OCI-M1 (cell line): ENCODE measurements around the gene TCF7.

ENCODE experiments used
- DNase-seq: peaks from one replicate; lab custom pipeline; 2025; lab: John Stamatoyannopoulos, UW

TCF7 gene

GRCh38 chr5:134177369-134178095 lies 63.1 kb downstream of the TCF7 start:
- DNase-seq, result peak; percentile 72

DNA sequence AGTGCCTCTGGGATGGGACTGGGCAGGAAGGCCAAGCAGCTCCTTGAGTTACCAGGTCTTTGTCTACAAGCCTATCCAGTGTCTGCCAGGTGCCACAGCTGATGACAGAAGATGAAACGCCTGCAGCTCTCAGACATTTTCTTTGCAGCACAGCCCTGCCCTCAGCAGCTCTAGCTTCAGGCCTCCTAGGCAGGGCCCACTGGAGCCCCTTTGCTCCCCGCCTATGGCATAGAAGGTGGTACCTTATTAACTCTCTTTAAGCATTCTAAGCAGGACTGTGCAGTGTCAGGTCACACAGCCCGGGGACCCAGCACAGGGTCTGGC lies 63.6 kb downstream of the TCF7 start:
- no peak for DNase-seq

DNA sequence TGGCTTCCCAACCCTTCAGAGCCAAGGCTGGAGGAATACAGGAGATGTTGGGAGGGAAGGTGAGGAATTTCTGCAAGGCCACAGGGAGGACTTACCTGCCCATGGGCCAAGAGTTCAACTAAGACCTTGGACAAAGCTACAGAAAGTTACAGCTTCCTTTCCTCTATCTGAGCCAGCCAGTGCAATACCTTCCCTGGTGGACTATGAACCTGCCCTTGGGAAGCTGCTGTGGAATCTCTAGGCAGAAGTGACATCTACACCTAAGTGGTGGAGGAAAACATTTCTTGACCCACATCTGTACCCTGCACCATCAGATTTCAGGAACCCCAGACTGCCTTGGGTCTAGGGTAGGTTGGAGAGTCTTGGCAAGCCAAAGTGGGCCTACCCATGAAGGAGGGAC lies 69.0 kb downstream of the TCF7 start:
- DNase-seq, result no peak

- peak; percentile 83 for DNase-seq
Observed at GRCh38 chr5:134184155-134185135, 70.0 kb downstream of the TCF7 start.

DNA sequence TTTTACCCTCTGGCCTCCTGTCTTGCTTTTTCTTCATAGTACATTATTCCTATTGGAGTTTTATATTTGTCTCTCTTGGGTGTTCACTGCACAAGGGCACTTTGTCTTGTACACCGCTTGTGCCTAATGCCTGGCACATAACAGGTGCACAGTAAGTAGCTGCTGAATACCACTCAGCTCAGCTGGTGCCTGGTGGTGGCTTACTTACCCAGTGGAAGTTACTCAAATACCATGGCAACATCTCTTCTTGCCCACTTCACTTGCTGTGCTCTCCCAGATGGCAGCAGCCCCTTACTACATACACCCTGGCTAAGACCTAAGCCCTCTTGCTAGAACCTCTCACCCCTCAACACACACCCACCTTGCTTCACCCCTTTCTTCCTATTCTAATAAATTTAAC lies 73.6 kb downstream of the TCF7 start:
- DNase-seq, result no peak

DNA sequence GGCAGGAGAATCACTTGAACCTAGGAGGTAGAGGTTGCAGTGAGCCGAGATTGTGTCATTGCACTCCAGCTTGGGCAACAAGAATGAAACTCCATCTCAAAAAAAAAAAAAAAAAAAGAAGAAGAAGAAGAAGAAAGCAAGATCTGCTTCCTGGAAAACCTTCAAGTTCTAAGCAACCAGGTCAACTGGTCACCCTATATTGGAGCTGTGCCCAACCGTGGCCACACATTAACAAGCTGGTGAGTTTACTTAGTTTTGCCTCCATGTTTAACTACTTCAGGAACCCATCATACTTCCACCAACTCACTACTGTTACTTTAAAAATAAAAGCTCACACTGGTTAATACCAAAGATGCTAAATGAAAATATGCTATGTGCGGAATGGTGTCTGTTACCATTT lies 74.5 kb downstream of the TCF7 start:
- peak; percentile 66 for DNase-seq

DNA sequence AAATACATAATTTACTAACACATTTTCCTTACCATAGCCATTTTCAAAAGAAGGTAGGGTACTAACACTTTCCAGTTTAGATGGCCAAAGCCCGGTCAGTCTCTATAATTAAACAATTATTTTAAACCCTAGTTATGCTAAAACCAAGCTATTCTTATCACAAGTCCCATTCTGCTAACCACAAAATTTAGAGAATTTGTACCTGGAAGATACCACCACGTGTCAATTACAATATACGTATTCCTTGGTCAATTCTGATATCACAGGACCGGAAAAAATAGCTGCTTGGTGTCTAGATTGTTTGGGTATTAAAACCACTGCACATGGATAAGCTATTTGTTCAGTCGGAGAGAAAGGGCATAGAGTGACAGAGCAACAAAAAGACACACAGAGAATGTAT lies 81.2 kb downstream of the TCF7 start:
- DNase-seq, result no peak
